Endothelial cell of umbilical vein (primary cell): ENCODE data around the gene HMGN5. TPM values are rescaled to one million over a fixed set of nuclear protein-coding genes. Genes with fewer than 3 reads are reported as not detected.

Experiments
- BruUV-seq: library from RNA; stranded (reverse); fragments of 400-500 nt; replicated peaks from 2 replicates; lab custom pipeline; 2021; lab: Mats Ljungman, UMichigan
- CTCF ChIA-PET: fragments of 300-600, 350-600 bp; sonication (Branson Sonifier 250); formaldehyde crosslinking; loops from one replicate; lab custom pipeline; 2021; ENCODE audit warnings: antibody characterized with exemption, inconsistent platforms; lab: Charles Lee
- POLR2A ChIA-PET: fragments of 300-600, 350-600 bp; sonication (Branson Sonifier 250); formaldehyde crosslinking; loops from one replicate; lab custom pipeline; 2021; ENCODE audit warnings: antibody characterized with exemption, inconsistent platforms; lab: Charles Lee
- DNase-seq: peaks from one replicate; pipeline ENCODE4 v3.0.0-alpha.2; 2011; ENCODE audit warnings: low read depth, low spot score
- FAIRE-seq: peaks from 2 replicates; lab custom pipeline; 2011; peaks lifted over from hg19 to GRCh38; lab: Jason Lieb, UNC
- H2AFZ ChIP-seq: 2 replicates; pipeline ENCODE4 v1.6.0; 2012; ENCODE audit warnings: low read depth, low read length, control low read depth, inconsistent platforms
- H3K27ac ChIP-seq: 2 replicates; pipeline ENCODE4 v1.5.1; 2011; ENCODE audit warnings: low read depth, mild to moderate bottlenecking, control low read depth, low read length, moderate library complexity; ENCODE audit not compliant: insufficient read depth
- H3K27me3 ChIP-seq, 2 experiments: 2 replicates each; pipeline versions ENCODE4 v1.6.0 to v1.6.1; 2011; ENCODE audit warnings: low read length in 2 of 2, mixed read lengths in 1 of 2; ENCODE audit not compliant: control insufficient read depth in 2 of 2, insufficient read depth in 2 of 2
- H3K36me3 ChIP-seq, 2 experiments: 2 replicates in 1 of 2; 3 replicates in 1 of 2; pipeline ENCODE4 v1.5.1; 2011; ENCODE audit warnings: low read length in 2 of 2, mild to moderate bottlenecking in 1 of 2, moderate library complexity in 1 of 2; ENCODE audit not compliant: control insufficient read depth in 2 of 2, insufficient read depth in 2 of 2; ENCODE audit errors: extremely low read depth in 1 of 2
- H3K4me1 ChIP-seq: 3 replicates; pipeline ENCODE4 v1.5.1; 2011; ENCODE audit warnings: mild to moderate bottlenecking, low read length; ENCODE audit not compliant: control insufficient read depth, insufficient read depth; ENCODE audit errors: extremely low read depth
- H3K4me2 ChIP-seq: 2 replicates; pipeline ENCODE4 v1.6.1; 2011; ENCODE audit warnings: low read length, control low read depth, mixed read lengths; ENCODE audit not compliant: insufficient read depth
- H3K4me3 ChIP-seq, 3 experiments: fragments of 200-600 bp in 1 of 3; sonication (generic), shearing (Covaris generic) in 1 of 3; replicated peaks in 1 of 3; 2 replicates each; pipeline ENCODE4 v1.5.1; 2011 to 2016; ENCODE audit warnings: control low read depth in 3 of 3, low read length in 3 of 3, mild to moderate bottlenecking in 2 of 3, inconsistent platforms in 1 of 3, low read depth in 1 of 3, moderate library complexity in 1 of 3; ENCODE audit not compliant: insufficient read depth in 1 of 3
- H3K79me2 ChIP-seq: 2 replicates; pipeline ENCODE4 v1.6.0; 2012; ENCODE audit warnings: low read length, inconsistent platforms; ENCODE audit not compliant: control insufficient read depth, insufficient read depth
- H3K9ac ChIP-seq: replicated peaks from 2 replicates; pipeline ENCODE3; 2011; ENCODE audit warnings: low read length, control low read depth; ENCODE audit not compliant: insufficient read depth; ENCODE audit errors: extremely low read depth
- H3K9me1 ChIP-seq: replicated peaks from 3 replicates; pipeline ENCODE4 v1.6.0; 2011; ENCODE audit warnings: mild to moderate bottlenecking, low read length; ENCODE audit not compliant: control insufficient read depth, insufficient read depth; ENCODE audit errors: extremely low read depth
- H3K9me3 ChIP-seq: replicated peaks from 2 replicates; pipeline ENCODE4 v1.5.1; 2012; ENCODE audit warnings: low read length, inconsistent platforms; ENCODE audit not compliant: control insufficient read depth, insufficient read depth
- H4K20me1 ChIP-seq: replicated peaks from 2 replicates; pipeline ENCODE3; 2011; ENCODE audit warnings: mild to moderate bottlenecking, low read length; ENCODE audit not compliant: control insufficient read depth, insufficient read depth; ENCODE audit errors: extremely low read depth
- CTCF ChIP-seq, 2 donors: IDR thresholded peaks; 1 replicate in 1 of 2; 2 replicates in 1 of 2; pipeline ENCODE4 v1.5.1; 2011; ENCODE audit warnings: low read length in 2 of 2, mild to moderate bottlenecking in 2 of 2, moderate library complexity in 2 of 2, control low read depth in 1 of 2, inconsistent platforms in 1 of 2, low read depth in 1 of 2; ENCODE audit not compliant: insufficient read depth in 1 of 2; ENCODE audit errors: extremely low read depth in 1 of 2
- EZH2 ChIP-seq: IDR thresholded peaks from 2 replicates; pipeline ENCODE4 v1.6.1; 2012; ENCODE audit warnings: borderline replicate concordance, low read depth, mild to moderate bottlenecking, moderate library complexity, low read length, inconsistent platforms; ENCODE audit not compliant: severe bottlenecking
- FOS ChIP-seq: IDR thresholded peaks from 2 replicates; pipeline ENCODE4 v1.6.1; 2011; ENCODE audit warnings: mild to moderate bottlenecking, low read length, moderate library complexity, borderline replicate concordance; ENCODE audit not compliant: insufficient read depth
- GATA2 ChIP-seq: IDR thresholded peaks from 2 replicates; pipeline ENCODE4 v1.7.0; 2011; ENCODE audit warnings: low read depth, mild to moderate bottlenecking, moderate library complexity, mixed read lengths, low read length; ENCODE audit not compliant: insufficient read length, insufficient read depth
- JUN ChIP-seq: IDR thresholded peaks from 2 replicates; pipeline ENCODE4 v1.6.1; 2011; ENCODE audit warnings: borderline replicate concordance, low read depth; ENCODE audit not compliant: insufficient read length, insufficient read depth
- MAX ChIP-seq: IDR thresholded peaks from 2 replicates; pipeline ENCODE4 v1.6.1; 2011; ENCODE audit not compliant: insufficient read depth, insufficient read length
- MYC ChIP-seq: IDR thresholded peaks from one replicate; pipeline ENCODE4 v1.6.1; 2011; ENCODE audit warnings: mild to moderate bottlenecking, low read depth, low read length
- POLR2A ChIP-seq: IDR thresholded peaks from 2 replicates; pipeline ENCODE4 v1.6.1; 2012; ENCODE audit warnings: low read depth, mild to moderate bottlenecking, control low read depth, low read length
- POLR2AphosphoS5 ChIP-seq: IDR thresholded peaks from 2 replicates; pipeline ENCODE4 v1.6.1; 2012; ENCODE audit warnings: low read depth, mild to moderate bottlenecking, control low read depth, low read length, moderate library complexity; ENCODE audit not compliant: insufficient read depth
- dilution Hi-C: fragments of 300-500 bp; cut with MboI; formaldehyde crosslinking; loops from one replicate; pipeline ENCODE4 v1.15.0; 2019; ENCODE audit warnings: low sequenced_read_pairs; ENCODE audit not compliant: extremely low pct_ligation_motif_present
- intact Hi-C: fragments of 100-400 bp; cut with micrococcal nuclease; formaldehyde crosslinking; loops from one replicate; pipeline ENCODE4 v1.10.0; 2022
- polyA plus RNA-seq, 4 experiments: library from polyadenylated mRNA; depleted of rRNA in 3 of 4; stranded (reverse) in 3 of 4; unstranded in 1 of 4; fragments of >200 nt; gene quantifications; 2 replicates each; pipeline versions ENCODE4 v1.2.1 to v1.2.3, GENCODE V29; 2011 to 2012; ENCODE audit warnings: missing spikeins in 1 of 4
- total RNA-seq: library from RNA; stranded (reverse); gene quantifications from 2 replicates; pipeline ENCODE4 v1.2.3, GENCODE V29; 2021

The HMGN5 gene
- total and polyA plus RNA-seq, 2 donors (not counting 3 experiments of a cell fraction or from before 2014, with no cell fraction given): 0.95 to 6.1 TPM

- Histone ChIP-seq H3K27me3 (no peaks in the 10 kb centered on the region), H3K4me2 (no peak overlapping the region), H3K79me2 (peaks cover 19% of the 10 kb centered on the region), H3K9me1 (no peaks in the 10 kb centered on the region), H3K27ac (no peak overlapping the region), H3K4me3 (no peak overlapping the region), H3K9ac (no peak overlapping the region), H2AFZ (no peak overlapping the region), H3K4me1 (peaks cover 10% of the 10 kb centered on the region), H3K9me3 (no peaks in the 10 kb centered on the region), H4K20me1 (no peaks in the 10 kb centered on the region), H3K36me3 (no peaks in the 10 kb centered on the region)
- ChIA-PET POLR2A (no interaction called here), CTCF (interaction anchor here (0.8 kb wide), 1 partner anchor 10 kb away, joined by 3 read pairs; no protein-coding TSS in a partner anchor)
- TF ChIP-seq GATA2 (no peak), EZH2 (no peak), MYC (no peak), CTCF (IDR thresholded peaks at IDR 0.05; ENCODE audit: extremely low read depth in 1 of 2, insufficient read depth in 1 of 2, low read depth in 1 of 2, low read length in 2 of 2) (no peak), JUN (no peak), MAX (no peak), FOS (no peak), POLR2AphosphoS5 (no peak), POLR2A (no peak)
- dilution Hi-C loops: no loop called here
- FAIRE-seq: no peak
- no peak for DNase-seq
- intact Hi-C loops: loop anchor here (10.0 kb wide), 1 partner anchor 1549 kb away; no protein-coding TSS in a partner anchor
- BruUV-seq: no TSS peak
These were observed 3.8 kb upstream of the HMGN5 start for GRCh38 chrX:81205551-81205950.
